Caco-2 (cell line): Measurements from ENCODE around the gene MCEMP1. TPM values are rescaled to one million over a fixed set of nuclear protein-coding genes. Genes with fewer than 3 reads are reported as not detected.
"Not testable (repeated sequence)": the region's sequence is repeated elsewhere in the genome, so short reads cannot be mapped to it uniquely, and the experiment has no call there.

Experiments used
- BruUV-seq: library from RNA; stranded (reverse); fragments of 400-500 nt; replicated peaks from 2 replicates; lab custom pipeline; 2021; lab: Mats Ljungman, UMichigan
- CTCF ChIA-PET: fragments of 300-600 bp; sonication (Branson Sonifier 250); formaldehyde crosslinking; loops from one replicate; lab custom pipeline; 2022; ENCODE audit warnings: antibody characterized with exemption; lab: Charles Lee
- POLR2A ChIA-PET: fragments of 300-600 bp; sonication (Branson Sonifier 250); formaldehyde crosslinking; loops from one replicate; lab custom pipeline; 2022; ENCODE audit warnings: antibody characterized with exemption; lab: Charles Lee
- DNase-seq, 2 experiments: peaks; one replicate each; pipeline versions ENCODE4 v3.0.0 to v3.0.0-alpha.2; 2020 to 2022
- H3K27me3 ChIP-seq: replicated peaks from 2 replicates; pipeline ENCODE4 v1.6.0; 2011; ENCODE audit warnings: low read length; ENCODE audit not compliant: control insufficient read depth, insufficient read depth
- H3K36me3 ChIP-seq: 2 replicates; pipeline ENCODE4 v1.5.1; 2011; ENCODE audit warnings: low read length; ENCODE audit not compliant: control insufficient read depth, insufficient read depth
- H3K4me1 ChIP-seq: fragments of 250-450 bp; sonication (Bioruptor Pico); 2 replicates; pipeline ENCODE4 v1.5.1; 2020; ENCODE audit warnings: mild to moderate bottlenecking
- H3K4me3 ChIP-seq: 2 replicates; pipeline ENCODE4 v1.5.1; 2011; ENCODE audit warnings: low read depth, mild to moderate bottlenecking, control low read depth, low read length
- H3K9me3 ChIP-seq: fragments of 250-450 bp; sonication (Bioruptor Pico); 2 replicates; pipeline ENCODE4 v1.5.1; 2020; ENCODE audit warnings: mild to moderate bottlenecking, moderate library complexity
- H3K27ac Mint-ChIP-seq: one replicate; pipeline ENCODE4 v1.8.0; 2022; ENCODE audit warnings: mixed read lengths; ENCODE audit not compliant: unreplicated experiment
- H3K27me3 Mint-ChIP-seq: one replicate; pipeline ENCODE4 v1.8.0; 2022; ENCODE audit warnings: mixed read lengths; ENCODE audit not compliant: insufficient read depth, unreplicated experiment
- H3K36me3 Mint-ChIP-seq: one replicate; pipeline ENCODE4 v1.8.0; 2022; ENCODE audit warnings: mild to moderate bottlenecking, mixed read lengths; ENCODE audit not compliant: insufficient read depth, unreplicated experiment
- H3K4me1 Mint-ChIP-seq: one replicate; pipeline ENCODE4 v1.8.0; 2022; ENCODE audit warnings: low read depth, mixed read lengths; ENCODE audit not compliant: unreplicated experiment
- H3K4me3 Mint-ChIP-seq: one replicate; pipeline ENCODE4 v1.8.0; 2022; ENCODE audit warnings: mild to moderate bottlenecking, moderate library complexity, mixed read lengths; ENCODE audit not compliant: unreplicated experiment
- H3K9me3 Mint-ChIP-seq: one replicate; pipeline ENCODE4 v1.8.0; 2022; ENCODE audit warnings: mixed read lengths; ENCODE audit not compliant: unreplicated experiment
- intact Hi-C: fragments of 100-400 bp; cut with micrococcal nuclease; formaldehyde crosslinking; loops from one replicate; pipeline ENCODE4 v1.10.0; 2022; ENCODE audit not compliant: unreplicated experiment
- total RNA-seq: library from RNA; stranded (reverse); gene quantifications from 2 replicates; pipeline ENCODE4 v1.2.3, GENCODE V29; 2022
- TF ChIP-seq, protein P1 (sequence below), 2 experiments: fragments of 200-600 bp in 1 of 2; IDR thresholded peaks; 1 replicate in 1 of 2; 2 replicates in 1 of 2; pipeline versions ENCODE4 v1.5.1 to v1.8.0; 2011 to 2022; ENCODE audit warnings: antibody characterized with exemption in 1 of 2, control low read depth in 1 of 2, inconsistent platforms in 1 of 2, low read depth in 1 of 2, low read length in 1 of 2, mild to moderate bottlenecking in 1 of 2, moderate library complexity in 1 of 2; ENCODE audit not compliant: insufficient read depth in 1 of 2, severe bottlenecking in 1 of 2, unreplicated experiment in 1 of 2

MCEMP1 gene
- total RNA-seq, 1 experiment from 2014 or later: not detected

DNA sequence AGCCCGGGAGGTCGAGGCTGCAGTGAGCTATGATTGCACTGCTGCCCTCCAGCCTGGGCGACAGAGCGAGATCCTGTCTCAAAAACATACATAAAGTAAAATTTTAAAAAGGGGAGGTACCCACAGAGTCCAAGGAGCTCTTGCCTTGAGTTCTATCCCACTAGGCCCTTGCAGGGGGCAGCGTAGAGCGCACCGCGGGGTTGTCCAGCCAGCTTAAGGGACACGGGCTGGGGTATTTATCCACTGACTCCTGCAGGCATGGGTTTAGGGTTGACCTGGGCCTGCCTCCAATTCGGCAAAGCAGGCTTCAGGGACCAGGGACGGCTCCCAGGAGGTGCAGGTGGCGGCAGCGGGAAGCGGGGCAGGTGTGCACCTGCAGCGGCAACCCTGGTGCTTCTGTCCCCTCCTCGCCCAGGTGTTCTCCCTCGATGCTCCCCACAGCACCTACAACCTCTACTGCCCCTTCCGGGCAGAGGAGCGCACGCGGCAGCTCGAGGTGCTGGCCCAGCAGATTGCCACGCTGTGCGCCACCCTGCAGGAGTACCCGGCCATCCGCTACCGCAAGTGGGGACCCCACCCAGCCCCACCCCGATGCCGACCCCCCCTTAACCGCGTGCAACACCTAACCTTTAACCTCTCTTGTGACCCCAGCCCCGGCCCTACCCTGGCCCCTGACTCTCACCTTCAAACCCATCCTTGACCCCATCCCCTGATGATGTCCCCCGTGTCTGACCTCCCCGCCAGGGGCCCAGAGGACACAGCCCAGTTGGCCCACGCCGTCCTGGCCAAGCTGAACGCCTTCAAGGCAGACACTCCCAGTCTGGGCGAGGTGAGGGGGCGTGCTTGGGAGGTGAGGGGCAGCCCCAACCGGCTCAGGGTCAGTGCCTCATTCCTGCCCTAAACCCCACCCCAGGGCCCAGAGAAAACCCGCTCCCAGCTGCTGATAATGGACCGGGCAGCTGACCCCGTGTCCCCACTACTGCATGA lies 35.3 kb upstream of the MCEMP1 start:
- ChIA-PET CTCF (interaction anchor here (1.4 to 1.5 kb wide), 2 partner anchors 39 to 73 kb away, joined by 5 to 6 read pairs; partner anchors contain the start of gene TRAPPC5), POLR2A (interaction anchor here (0.6 to 0.8 kb wide), 3 partner anchors 39 to 158 kb away, joined by 3 read pairs; partner anchors contain the start of gene TRAPPC5)
- DNase-seq: no peak
- H3K4me1 Mint-ChIP-seq: no peaks in the 10 kb centered on the region
- Histone ChIP-seq H3K36me3 (peaks cover 2% of the 10 kb centered on the region), H3K4me3 (no peak overlapping the region), H3K4me1 (peaks cover 1% of the 10 kb centered on the region; the same call in 1 of the 2 replicates), H3K9me3 (no peaks in the 10 kb centered on the region), H3K27me3 (no peaks in the 10 kb centered on the region)
- BruUV-seq: no TSS peak
- no peak overlapping the region for H3K27ac Mint-ChIP-seq
- H3K27me3 Mint-ChIP-seq: no peaks in the 10 kb centered on the region
- peaks cover 9% of the 10 kb centered on the region for H3K9me3 Mint-ChIP-seq
- intact Hi-C loops: no loop called here
- peaks cover 24% of the 10 kb centered on the region for H3K36me3 Mint-ChIP-seq
- no peak overlapping the region for H3K4me3 Mint-ChIP-seq
- TF ChIP-seq, protein P1, sequence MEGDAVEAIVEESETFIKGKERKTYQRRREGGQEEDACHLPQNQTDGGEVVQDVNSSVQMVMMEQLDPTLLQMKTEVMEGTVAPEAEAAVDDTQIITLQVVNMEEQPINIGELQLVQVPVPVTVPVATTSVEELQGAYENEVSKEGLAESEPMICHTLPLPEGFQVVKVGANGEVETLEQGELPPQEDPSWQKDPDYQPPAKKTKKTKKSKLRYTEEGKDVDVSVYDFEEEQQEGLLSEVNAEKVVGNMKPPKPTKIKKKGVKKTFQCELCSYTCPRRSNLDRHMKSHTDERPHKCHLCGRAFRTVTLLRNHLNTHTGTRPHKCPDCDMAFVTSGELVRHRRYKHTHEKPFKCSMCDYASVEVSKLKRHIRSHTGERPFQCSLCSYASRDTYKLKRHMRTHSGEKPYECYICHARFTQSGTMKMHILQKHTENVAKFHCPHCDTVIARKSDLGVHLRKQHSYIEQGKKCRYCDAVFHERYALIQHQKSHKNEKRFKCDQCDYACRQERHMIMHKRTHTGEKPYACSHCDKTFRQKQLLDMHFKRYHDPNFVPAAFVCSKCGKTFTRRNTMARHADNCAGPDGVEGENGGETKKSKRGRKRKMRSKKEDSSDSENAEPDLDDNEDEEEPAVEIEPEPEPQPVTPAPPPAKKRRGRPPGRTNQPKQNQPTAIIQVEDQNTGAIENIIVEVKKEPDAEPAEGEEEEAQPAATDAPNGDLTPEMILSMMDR (IDR thresholded peaks at IDR 0.05; ENCODE audit: insufficient read depth in 1 of 2, low read depth in 1 of 2, low read length in 1 of 2, severe bottlenecking in 1 of 2, unreplicated experiment in 1 of 2): peak in 1 of 2 experiments; percentile 7

DNA sequence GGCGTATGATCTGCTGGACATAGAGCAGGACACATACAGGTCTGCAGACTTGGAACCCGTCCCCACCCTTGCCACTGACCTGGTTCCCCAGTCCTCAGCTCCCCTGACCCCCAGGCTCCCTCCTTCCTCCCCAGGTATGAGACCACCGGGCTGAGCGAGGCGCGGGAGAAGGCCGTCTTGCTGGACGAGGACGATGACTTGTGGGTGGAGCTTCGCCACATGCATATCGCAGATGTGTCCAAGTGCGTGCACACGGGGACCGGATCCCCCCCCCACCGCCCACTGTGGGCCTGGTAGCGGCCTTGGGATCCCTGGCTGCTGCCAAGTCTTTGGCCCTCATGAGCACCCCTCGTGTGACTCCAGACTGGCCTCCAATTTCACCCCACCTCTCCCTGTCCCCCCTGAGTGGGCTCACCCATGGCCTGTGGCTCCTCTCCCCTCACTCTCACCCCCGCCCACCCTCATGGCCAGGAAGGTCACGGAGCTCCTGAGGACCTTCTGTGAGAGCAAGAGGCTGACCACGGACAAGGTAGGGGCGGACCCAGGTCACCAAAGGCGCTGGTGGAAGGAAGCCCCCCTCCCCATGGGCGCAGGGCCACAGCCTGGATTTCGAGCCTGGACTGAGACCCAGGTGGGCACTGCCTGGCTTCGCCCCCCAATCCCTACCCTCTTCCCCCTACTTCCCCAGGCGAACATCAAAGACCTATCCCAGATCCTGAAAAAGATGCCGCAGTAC lies 34.4 kb upstream of the MCEMP1 start:
- Histone ChIP-seq H3K36me3 (peaks cover 2% of the 10 kb centered on the region), H3K4me1 (no peaks in the 10 kb centered on the region), H3K4me3 (no peak overlapping the region), H3K27me3 (no peaks in the 10 kb centered on the region), H3K9me3 (no peaks in the 10 kb centered on the region)
- TF ChIP-seq, protein P1 (IDR thresholded peaks at IDR 0.05; ENCODE audit: insufficient read depth in 1 of 2, low read depth in 1 of 2, low read length in 1 of 2, severe bottlenecking in 1 of 2, unreplicated experiment in 1 of 2): no peak
- Mint-ChIP-seq H3K4me3 (no peak overlapping the region), H3K4me1 (no peaks in the 10 kb centered on the region), H3K27me3 (no peaks in the 10 kb centered on the region), H3K27ac (no peak overlapping the region), H3K36me3 (peaks cover 16% of the 10 kb centered on the region), H3K9me3 (peaks cover 9% of the 10 kb centered on the region)
- ChIA-PET POLR2A (interaction anchor here (0.6 kb wide), 1 partner anchor 74 kb away, joined by 3 read pairs; no protein-coding TSS in a partner anchor), CTCF (interaction anchor here (1.4 to 1.5 kb wide), 2 partner anchors 38 to 74 kb away, joined by 5 to 6 read pairs; partner anchors contain the start of gene TRAPPC5)
- BruUV-seq: no TSS peak
- no peak for DNase-seq
- intact Hi-C loops: no loop called here

DNA sequence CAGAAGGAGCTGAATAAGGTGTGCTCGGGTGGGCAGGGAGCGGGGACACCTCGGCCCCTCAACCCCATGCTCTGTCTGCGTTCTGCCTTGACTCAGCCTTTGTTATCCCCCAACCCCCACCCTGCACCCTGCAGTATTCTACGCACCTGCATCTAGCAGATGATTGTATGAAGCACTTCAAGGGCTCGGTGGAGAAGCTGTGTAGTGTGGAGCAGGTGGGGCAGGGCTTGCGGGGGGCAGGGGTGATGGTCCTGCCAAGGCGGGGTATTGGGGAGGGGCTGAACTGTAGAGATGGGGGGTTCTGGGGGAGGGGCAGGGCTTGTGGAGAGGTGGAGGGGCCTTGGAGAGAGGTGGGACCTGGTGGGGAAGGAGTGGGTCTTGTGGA lies 33.9 kb upstream of the MCEMP1 start:
- Mint-ChIP-seq H3K36me3 (peaks cover 13% of the 10 kb centered on the region), H3K27me3 (no peaks in the 10 kb centered on the region), H3K4me1 (no peaks in the 10 kb centered on the region), H3K4me3 (no peak overlapping the region), H3K9me3 (peaks cover 9% of the 10 kb centered on the region), H3K27ac (peak overlapping the region; percentile 57)
- Histone ChIP-seq H3K4me3 (no peak overlapping the region), H3K36me3 (peaks cover 2% of the 10 kb centered on the region), H3K27me3 (no peaks in the 10 kb centered on the region), H3K4me1 (no peaks in the 10 kb centered on the region), H3K9me3 (no peaks in the 10 kb centered on the region)
- DNase-seq: no peak
- TF ChIP-seq, protein P1 (IDR thresholded peaks at IDR 0.05; ENCODE audit: insufficient read depth in 1 of 2, low read depth in 1 of 2, low read length in 1 of 2, severe bottlenecking in 1 of 2, unreplicated experiment in 1 of 2): no peak
- BruUV-seq: no TSS peak
- POLR2A ChIA-PET: no interaction called here
- intact Hi-C loops: no loop called here
- CTCF ChIA-PET: no interaction called here

DNA sequence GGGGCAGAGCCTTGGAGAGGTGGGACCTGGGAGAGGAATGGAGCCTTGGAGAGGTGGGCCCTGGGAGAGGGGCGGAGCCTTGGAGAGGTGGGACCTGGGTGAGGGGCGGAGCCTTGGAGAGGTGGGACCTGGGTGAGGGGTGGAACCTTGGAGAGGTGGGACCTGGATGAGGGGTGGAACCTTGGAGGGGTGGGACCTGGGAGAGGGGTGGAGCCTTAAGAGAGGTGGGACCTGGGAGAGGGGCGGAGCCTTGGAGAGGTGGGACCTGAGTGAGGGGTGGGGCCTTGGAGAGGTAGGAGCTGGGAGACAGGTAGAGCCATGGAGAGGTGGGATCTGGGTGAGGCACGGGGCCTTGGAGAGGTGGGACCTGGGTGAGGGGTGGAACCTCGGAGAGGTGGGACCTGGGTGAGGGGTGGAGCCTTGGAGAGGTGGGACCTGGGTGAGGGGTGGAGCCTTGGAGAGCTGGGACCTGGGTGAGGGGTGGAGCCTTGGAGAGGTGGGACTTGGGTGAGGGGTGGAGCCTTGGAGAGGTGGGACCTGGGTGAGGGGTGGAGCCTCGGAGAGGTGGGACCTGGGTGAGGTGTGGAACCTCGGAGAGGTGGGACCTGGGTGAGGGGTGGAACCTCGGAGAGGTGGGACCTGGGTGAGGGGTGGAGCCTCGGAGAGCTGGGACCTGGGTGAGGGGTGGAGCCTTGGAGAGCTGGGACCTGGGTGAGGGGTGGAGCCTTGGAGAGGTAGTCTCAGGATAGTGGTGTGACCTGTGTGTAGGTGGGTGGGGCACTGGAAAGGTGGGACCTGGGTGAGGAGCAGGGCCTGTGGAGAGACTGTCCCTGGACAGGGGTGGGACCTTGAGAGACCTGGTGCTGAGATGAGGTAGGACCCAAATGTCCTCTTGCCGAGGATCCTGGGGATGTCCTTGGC lies 33.0 kb upstream of the MCEMP1 start:
- H3K27me3 Mint-ChIP-seq, H3K4me3 Mint-ChIP-seq, H3K4me3 ChIP-seq, H3K4me1 ChIP-seq, BruUV-seq, H3K4me1 Mint-ChIP-seq, intact Hi-C loops, H3K27me3 ChIP-seq, H3K9me3 ChIP-seq, H3K9me3 Mint-ChIP-seq, H3K36me3 ChIP-seq: not testable (repeated sequence)
- Mint-ChIP-seq H3K27ac (peak overlapping the region; percentile 57), H3K36me3 (peaks cover 13% of the 10 kb centered on the region)
- DNase-seq: peak; percentile 28 to 71
- ChIA-PET POLR2A (interaction anchor here (0.7 kb wide), 1 partner anchor 10 kb away, joined by 9 read pairs; no protein-coding TSS in a partner anchor), CTCF (interaction anchor here (0.9 kb wide), 1 partner anchor 37 kb away, joined by 5 read pairs; the partner anchor contains the start of gene TRAPPC5)
